NCI-H2171 treated with DMSO at 0.1 percent for 48 hours (cell line): ENCODE data around the gene DNAJB14.

Source experiments
- DNase-seq: peaks from one replicate; lab custom pipeline; 2025; lab: John Stamatoyannopoulos, UW

The DNAJB14 gene

GRCh38 chr4:99863804-99864203, 82.6 kb downstream of the DNAJB14 start:
- no peak for DNase-seq

- DNase-seq, result no peak
These were observed 85.1 kb downstream of the DNAJB14 start for GRCh38 chr4:99861120-99861905.

- no peak for DNase-seq
These were observed 85.9 kb downstream of the DNAJB14 start for GRCh38 chr4:99860521-99860920.

- no peak for DNase-seq
These were observed 86.8 kb downstream of the DNAJB14 start for GRCh38 chr4:99859618-99860017.

GRCh38 chr4:99857307-99857706, 89.1 kb downstream of the DNAJB14 start:
- no peak for DNase-seq

- no peak for DNase-seq
These were observed 90.3 kb downstream of the DNAJB14 start for GRCh38 chr4:99856166-99856565.

GRCh38 chr4:99855678-99856077, 90.7 kb downstream of the DNAJB14 start:
- DNase-seq, result no peak

- no peak for DNase-seq
These were observed 92.4 kb downstream of the DNAJB14 start for GRCh38 chr4:99853999-99854398.

GRCh38 chr4:99853190-99853589, 93.2 kb downstream of the DNAJB14 start:
- DNase-seq, result no peak

- no peak for DNase-seq
These were observed 94.1 kb downstream of the DNAJB14 start for GRCh38 chr4:99852199-99852749.

GRCh38 chr4:99848591-99849001, 97.8 kb downstream of the DNAJB14 start:
- DNase-seq, result no peak

- no peak for DNase-seq
These were observed 98.9 kb downstream of the DNAJB14 start for GRCh38 chr4:99847362-99847976.

GRCh38 chr4:99846891-99847290, 99.5 kb downstream of the DNAJB14 start:
- DNase-seq, result no peak
